ENCODE data around the gene ANKAR. TPM values are rescaled to one million over a fixed set of nuclear protein-coding genes. Genes with fewer than 3 reads are reported as not detected.

ANKAR gene
- total RNA-seq, 1 experiment from 2014 or later = 2.0 TPM

- Histone ChIP-seq H2BK20ac (ENCODE audit: low read depth, low read length, poor library complexity, severe bottlenecking) (no peak overlapping the region), H4K5ac (ENCODE audit: insufficient read length, low read depth, low read length) (no peak overlapping the region), H2BK5ac (ENCODE audit: insufficient read length, low read length) (no peak overlapping the region), H3K14ac (ENCODE audit: insufficient read depth, low read length) (no peak overlapping the region), H2AK5ac (ENCODE audit: insufficient read length, low read length) (no peak overlapping the region), H2BK12ac (ENCODE audit: insufficient read length, low read depth, low read length) (no peak overlapping the region), H3K56ac (ENCODE audit: insufficient read length, low read depth, low read length) (no peak overlapping the region), H2BK120ac (ENCODE audit: low read depth, low read length, poor library complexity, severe bottlenecking) (no peak overlapping the region), H3K4me2 (ENCODE audit: insufficient read depth, insufficient read length, low read length) (no peak overlapping the region), H3K9ac (ENCODE audit: extremely low read depth, insufficient read length, low read length) (no peak overlapping the region), H3K27me3 (ENCODE audit: insufficient read depth, low read length) (no peaks in the 10 kb centered on the region), H4K8ac (replicated peaks; ENCODE audit: insufficient read length, low read depth, low read length) (no peak overlapping the region), H3K23ac (ENCODE audit: insufficient read length, low read depth, low read length) (no peak overlapping the region), H3K23me2 (ENCODE audit: insufficient read length, low read depth, low read length, poor library complexity, severe bottlenecking) (no peaks in the 10 kb centered on the region), H3K4me1 (ENCODE audit: insufficient read depth, low read length) (no peaks in the 10 kb centered on the region; the same call in 1 of the 2 replicates), H2AFZ (ENCODE audit: low read length) (no peak overlapping the region), H3K4ac (ENCODE audit: low read depth, low read length) (no peak overlapping the region), H3K79me1 (ENCODE audit: insufficient read depth, low read depth, low read length, poor library complexity, severe bottlenecking) (no peaks in the 10 kb centered on the region), H3K18ac (ENCODE audit: insufficient read length, low read depth, low read length) (no peak overlapping the region), H3T11ph (ENCODE audit: low read length) (no peak overlapping the region), H3K9me3 (ENCODE audit: control insufficient read depth, low read depth, low read length) (no peaks in the 10 kb centered on the region), H4K20me1 (ENCODE audit: control insufficient read depth, insufficient read depth, insufficient read length) (no peaks in the 10 kb centered on the region), H3K27ac (ENCODE audit: insufficient read length, low read depth, low read length) (no peak overlapping the region), H3K79me2 (ENCODE audit: insufficient read depth, low read length) (no peaks in the 10 kb centered on the region), H4K91ac (ENCODE audit: insufficient read length, low read depth, low read length) (no peak overlapping the region), H2BK15ac (ENCODE audit: low read depth, low read length) (no peak overlapping the region)
- H3K27ac Mint-ChIP-seq = no peak overlapping the region
- H3K27me3 Mint-ChIP-seq (ENCODE audit: low read depth) = no peaks in the 10 kb centered on the region; the same call in 1 of the 2 replicates
- peaks cover 0 to 7% of the 10 kb centered on the region in 2 experiments; a peak in 3 of 4 replicates for H3K4me1 Mint-ChIP-seq
- no peak overlapping the region for H3K4me3 Mint-ChIP-seq
- peaks cover 7 to 9% of the 10 kb centered on the region in 2 experiments; a peak in 3 of 5 replicates for H3K9me3 Mint-ChIP-seq
- TF ChIP-seq, protein P1, sequence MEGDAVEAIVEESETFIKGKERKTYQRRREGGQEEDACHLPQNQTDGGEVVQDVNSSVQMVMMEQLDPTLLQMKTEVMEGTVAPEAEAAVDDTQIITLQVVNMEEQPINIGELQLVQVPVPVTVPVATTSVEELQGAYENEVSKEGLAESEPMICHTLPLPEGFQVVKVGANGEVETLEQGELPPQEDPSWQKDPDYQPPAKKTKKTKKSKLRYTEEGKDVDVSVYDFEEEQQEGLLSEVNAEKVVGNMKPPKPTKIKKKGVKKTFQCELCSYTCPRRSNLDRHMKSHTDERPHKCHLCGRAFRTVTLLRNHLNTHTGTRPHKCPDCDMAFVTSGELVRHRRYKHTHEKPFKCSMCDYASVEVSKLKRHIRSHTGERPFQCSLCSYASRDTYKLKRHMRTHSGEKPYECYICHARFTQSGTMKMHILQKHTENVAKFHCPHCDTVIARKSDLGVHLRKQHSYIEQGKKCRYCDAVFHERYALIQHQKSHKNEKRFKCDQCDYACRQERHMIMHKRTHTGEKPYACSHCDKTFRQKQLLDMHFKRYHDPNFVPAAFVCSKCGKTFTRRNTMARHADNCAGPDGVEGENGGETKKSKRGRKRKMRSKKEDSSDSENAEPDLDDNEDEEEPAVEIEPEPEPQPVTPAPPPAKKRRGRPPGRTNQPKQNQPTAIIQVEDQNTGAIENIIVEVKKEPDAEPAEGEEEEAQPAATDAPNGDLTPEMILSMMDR (conservative IDR thresholded peaks at IDR 0.05) = no peak
- H3K36me3 Mint-ChIP-seq (ENCODE audit: insufficient read depth in 1 of 3, low read depth in 3 of 3) = peaks cover 3 to 17% (median 10%) of the 10 kb centered on the region in 3 experiments
- DNase-seq = no peak
Observed at GRCh38 chr2:189681903-189682302, 7.4 kb downstream of the ANKAR start.
